ENCODE results near the gene USP17L25.
"Not testable (repeated sequence)": the region's sequence is repeated elsewhere in the genome, so short reads cannot be mapped to it uniquely, and the experiment has no call there.

The USP17L25 gene

GRCh38 chr4:9329611-9330010 is at the start of gene USP17L25:
TSS of gene USP17L25 (plus strand) at chr4:9329911. CDS start at chr4:9329911, 0 bp downstream.
- not testable (repeated sequence) for DNase-seq (ENCODE audit: low read depth, low spot score)

GRCh38 chr4:9324191-9324590 is 5.5 kb upstream of the USP17L25 start:
- DNase-seq (ENCODE audit: low read depth, low spot score), result not testable (repeated sequence)

- not testable (repeated sequence) for DNase-seq (ENCODE audit: low read depth, low spot score)
Observed at GRCh38 chr4:9324865-9325264, 4.8 kb upstream of the USP17L25 start, which contains the start of gene USP17L24. TSS of gene USP17L24 (plus strand) at chr4:9325165. CDS start at chr4:9325165, 0 bp downstream.

GRCh38 chr4:9334358-9334757 is 4.6 kb downstream of the USP17L25 start, which contains the start of gene USP17L26:
TSS of gene USP17L26 (plus strand) at chr4:9334658. CDS start at chr4:9334658, 0 bp downstream.
- DNase-seq (ENCODE audit: low read depth, low spot score), result not testable (repeated sequence)

- not testable (repeated sequence) for DNase-seq (ENCODE audit: low read depth, low spot score)
Observed at GRCh38 chr4:9339103-9339502, 9.4 kb downstream of the USP17L25 start, which contains the start of gene USP17L5. TSS of gene USP17L5 (plus strand) at chr4:9339403. CDS start at chr4:9339403, 0 bp downstream.

GRCh38 chr4:9343848-9344247 is 14.1 kb downstream of the USP17L25 start, which contains the start of gene USP17L27:
TSS of gene USP17L27 (plus strand) at chr4:9344148. CDS start at chr4:9344148, 0 bp downstream.
- not testable (repeated sequence) for DNase-seq (ENCODE audit: low read depth, low spot score)

GRCh38 chr4:9348593-9348992 is 18.9 kb downstream of the USP17L25 start, which contains the start of gene USP17L28:
TSS of gene USP17L28 (plus strand) at chr4:9348893. CDS start at chr4:9348893, 0 bp downstream.
- not testable (repeated sequence) for DNase-seq (ENCODE audit: low read depth, low spot score)

GRCh38 chr4:9350866-9351265 is 21.2 kb downstream of the USP17L25 start:
- DNase-seq (ENCODE audit: low read depth, low spot score), result not testable (repeated sequence)

GRCh38 chr4:9353338-9353737 is 23.6 kb downstream of the USP17L25 start, which contains the start of gene USP17L29:
TSS of gene USP17L29 (plus strand) at chr4:9353638. CDS start at chr4:9353638, 0 bp downstream.
- DNase-seq (ENCODE audit: low read depth, low spot score), result not testable (repeated sequence)

GRCh38 chr4:9362829-9363228 is 33.1 kb downstream of the USP17L25 start, which contains the start of gene USP17L30:
TSS of gene USP17L30 (plus strand) at chr4:9363129. CDS start at chr4:9363129, 0 bp downstream.
- not testable (repeated sequence) for DNase-seq (ENCODE audit: low read depth, low spot score)

- not testable (repeated sequence) for DNase-seq (ENCODE audit: low read depth, low spot score)
Observed at GRCh38 chr4:9379881-9380280, 50.2 kb downstream of the USP17L25 start.

Data from iPS DF 19.7 (cell line).